Measurements from ENCODE around the gene WDR7.
A peak's percentile ranks its signal among the peaks of the same experiment; 100 is the strongest.
"Not testable (repeated sequence)": the region's sequence is repeated elsewhere in the genome, so short reads cannot be mapped to it uniquely, and the experiment has no call there.

WDR7 gene

GRCh38 chr18:56649996-56650395 lies 1.2 kb upstream of the WDR7 start:
- in situ Hi-C loops (cut with MboI; ENCODE audit: low pct_unique_long_range_greater_than_20kb, low sequenced_read_pairs), result no loop called here
- no peak for DNase-seq

DNA sequence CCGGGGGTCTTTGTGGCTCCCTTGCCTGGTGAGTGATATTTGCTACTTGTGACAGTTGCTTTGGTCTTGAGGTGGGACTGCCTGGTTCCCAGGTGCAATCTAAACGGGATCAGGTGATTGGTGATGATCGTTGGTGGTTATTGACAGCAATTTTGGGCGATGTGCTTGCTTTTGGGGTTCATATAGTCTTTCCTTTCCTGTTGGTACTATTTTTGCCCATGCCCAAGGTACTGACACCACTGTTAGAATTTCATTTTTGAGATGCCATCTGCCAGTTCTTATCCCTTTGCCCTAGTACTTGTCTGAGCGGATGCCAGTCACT lies 573 bp downstream of the WDR7 start:
- in situ Hi-C loops (cut with MboI; ENCODE audit: low pct_unique_long_range_greater_than_20kb, low sequenced_read_pairs), result no loop called here
- DNase-seq, result no peak

GRCh38 chr18:56652802-56653201 lies 1.6 kb downstream of the WDR7 start:
- in situ Hi-C loops (cut with MboI; ENCODE audit: low pct_unique_long_range_greater_than_20kb, low sequenced_read_pairs), result no loop called here
- DNase-seq, result no peak

DNA sequence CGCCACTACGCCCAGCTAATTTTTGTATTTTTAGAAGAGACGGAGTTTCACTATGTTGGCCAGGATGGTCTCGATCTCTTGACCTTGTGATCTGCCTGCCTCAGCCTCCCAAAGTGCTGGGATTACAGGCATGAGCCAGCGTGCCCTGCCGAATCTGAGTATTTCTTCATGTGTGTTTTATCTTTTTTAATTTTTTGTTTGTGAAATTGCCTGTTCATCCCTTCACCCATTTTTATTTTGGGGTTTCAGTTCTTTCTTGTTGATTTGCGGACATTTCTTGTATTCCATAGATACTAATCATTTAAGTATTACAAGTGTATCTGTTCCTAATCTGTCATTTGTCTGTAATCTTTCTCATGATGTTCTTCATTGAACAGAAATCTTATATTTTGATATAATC lies 3.1 kb downstream of the WDR7 start:
- DNase-seq; in situ Hi-C loops (cut with MboI; ENCODE audit: low pct_unique_long_range_greater_than_20kb, low sequenced_read_pairs): not testable (repeated sequence)

GRCh38 chr18:56658261-56658660 lies 7.1 kb downstream of the WDR7 start:
- in situ Hi-C loops (cut with MboI; ENCODE audit: low pct_unique_long_range_greater_than_20kb, low sequenced_read_pairs), result no loop called here
- DNase-seq, result no peak

DNA sequence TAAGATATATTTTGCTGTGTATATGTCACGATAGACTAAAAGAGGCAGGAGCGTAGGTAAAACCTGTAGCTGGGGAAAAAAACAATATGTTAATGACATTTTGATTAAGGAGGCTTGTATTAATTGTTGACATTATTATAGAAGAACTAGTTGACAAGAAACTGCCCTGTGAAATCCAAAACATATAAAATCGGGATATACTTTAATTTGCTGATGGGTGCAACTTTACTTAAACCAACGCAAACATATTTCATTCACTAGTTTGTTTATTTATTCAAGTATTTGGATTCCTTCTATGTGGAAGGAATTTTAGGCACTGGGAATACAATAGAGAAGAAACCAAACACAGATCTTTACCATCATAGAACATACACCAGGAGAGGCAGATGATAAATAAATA lies 8.0 kb downstream of the WDR7 start:
- in situ Hi-C loops (cut with MboI; ENCODE audit: low pct_unique_long_range_greater_than_20kb, low sequenced_read_pairs), result no loop called here
- DNase-seq, result no peak

- in situ Hi-C loops (cut with MboI; ENCODE audit: low pct_unique_long_range_greater_than_20kb, low sequenced_read_pairs), result no loop called here
- DNase-seq, result no peak
These were observed 9.5 kb downstream of the WDR7 start for GRCh38 chr18:56660655-56661054.

GRCh38 chr18:56661360-56662062 lies 10.4 kb downstream of the WDR7 start:
- no peak for DNase-seq
- in situ Hi-C loops (cut with MboI; ENCODE audit: low pct_unique_long_range_greater_than_20kb, low sequenced_read_pairs), result no loop called here

- in situ Hi-C loops (cut with MboI; ENCODE audit: low pct_unique_long_range_greater_than_20kb, low sequenced_read_pairs), result no loop called here
- no peak for DNase-seq
These were observed 10.9 kb downstream of the WDR7 start for GRCh38 chr18:56662063-56662408.

DNA sequence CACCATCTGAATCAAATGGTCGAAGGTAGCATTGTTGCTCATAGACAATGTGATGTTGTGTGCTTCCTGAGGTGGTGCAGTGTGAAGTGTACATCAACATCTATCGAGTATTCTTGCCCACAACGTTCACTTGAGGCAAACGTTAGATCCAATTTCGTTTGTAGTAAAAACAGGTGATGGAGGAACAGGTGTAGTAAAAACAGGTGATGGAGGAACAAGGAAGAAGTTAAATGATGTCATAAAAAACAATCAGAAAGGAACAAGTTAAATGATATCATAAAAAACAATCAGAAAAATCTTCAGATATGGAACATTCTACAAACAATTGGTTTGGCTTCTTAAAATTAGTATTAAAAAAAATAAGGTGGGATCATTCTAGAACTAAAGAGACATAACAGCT lies 11.3 kb downstream of the WDR7 start:
- in situ Hi-C loops (cut with MboI; ENCODE audit: low pct_unique_long_range_greater_than_20kb, low sequenced_read_pairs), result no loop called here
- DNase-seq, result no peak

GRCh38 chr18:56662902-56663301 lies 11.7 kb downstream of the WDR7 start:
- DNase-seq, result no peak
- in situ Hi-C loops (cut with MboI; ENCODE audit: low pct_unique_long_range_greater_than_20kb, low sequenced_read_pairs), result no loop called here

GRCh38 chr18:56672391-56672790 lies 21.2 kb downstream of the WDR7 start:
- no peak for DNase-seq
- in situ Hi-C loops (cut with MboI; ENCODE audit: low pct_unique_long_range_greater_than_20kb, low sequenced_read_pairs), result no loop called here

DNA sequence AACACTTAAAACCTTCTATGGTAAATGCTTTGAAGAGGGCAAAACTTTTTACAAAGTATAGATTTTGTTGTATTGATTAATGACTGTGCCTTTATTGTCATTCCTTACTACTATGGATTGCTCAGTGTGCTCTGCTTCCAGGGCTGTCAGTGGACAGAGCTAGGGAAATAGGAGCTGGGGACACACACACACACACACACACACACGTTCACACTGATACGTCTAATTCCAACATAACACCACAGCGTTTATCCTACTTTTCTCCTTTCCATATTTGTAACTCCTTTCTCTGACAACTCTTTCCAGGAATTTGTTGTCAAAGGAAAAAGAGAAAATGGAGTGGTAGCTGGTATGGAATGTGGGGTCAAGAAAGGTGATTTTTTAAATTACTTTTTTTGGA lies 21.8 kb downstream of the WDR7 start:
- DNase-seq, result no peak
- in situ Hi-C loops (cut with MboI; ENCODE audit: low pct_unique_long_range_greater_than_20kb, low sequenced_read_pairs), result no loop called here

GRCh38 chr18:56676639-56677038 lies 25.5 kb downstream of the WDR7 start:
- in situ Hi-C loops (cut with MboI; ENCODE audit: low pct_unique_long_range_greater_than_20kb, low sequenced_read_pairs), result no loop called here
- DNase-seq, result no peak

DNA sequence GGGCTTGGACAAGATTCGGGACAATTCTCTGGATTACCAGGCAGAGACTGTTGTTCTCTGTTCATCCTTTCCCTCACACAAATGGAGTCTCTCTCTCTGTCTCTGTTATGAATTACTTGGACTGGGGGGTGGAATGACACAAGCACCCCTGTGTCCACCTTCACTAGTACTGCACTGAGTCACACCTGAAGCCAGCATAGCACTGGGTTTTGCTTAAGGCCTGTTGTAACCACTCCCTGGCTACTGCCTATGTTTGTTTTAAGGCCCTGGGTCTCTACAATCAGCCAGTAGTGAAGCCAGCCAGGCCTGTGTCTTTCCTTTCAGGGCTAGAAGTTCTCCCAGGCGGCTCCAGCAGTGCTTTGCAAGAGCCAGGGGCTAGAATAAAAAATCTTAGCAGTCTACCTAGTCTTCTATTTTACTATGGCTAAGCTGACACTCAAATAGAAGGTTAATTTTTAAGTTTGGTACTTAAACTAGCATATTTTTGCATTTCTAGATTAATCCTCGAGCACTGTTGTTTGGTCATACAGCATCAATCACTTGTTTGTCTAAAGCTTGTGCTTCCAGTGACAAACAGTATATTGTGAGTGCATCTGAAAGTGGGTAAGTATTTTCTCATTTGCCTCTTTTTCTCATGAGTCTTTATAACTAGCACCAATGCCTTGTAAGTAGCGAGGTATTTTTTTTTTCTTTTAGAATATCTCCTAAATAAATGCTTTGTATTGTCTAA lies 27.8 kb downstream of the WDR7 start:
- in situ Hi-C loops (cut with MboI; ENCODE audit: low pct_unique_long_range_greater_than_20kb, low sequenced_read_pairs), result no loop called here
- DNase-seq, result no peak

DNA sequence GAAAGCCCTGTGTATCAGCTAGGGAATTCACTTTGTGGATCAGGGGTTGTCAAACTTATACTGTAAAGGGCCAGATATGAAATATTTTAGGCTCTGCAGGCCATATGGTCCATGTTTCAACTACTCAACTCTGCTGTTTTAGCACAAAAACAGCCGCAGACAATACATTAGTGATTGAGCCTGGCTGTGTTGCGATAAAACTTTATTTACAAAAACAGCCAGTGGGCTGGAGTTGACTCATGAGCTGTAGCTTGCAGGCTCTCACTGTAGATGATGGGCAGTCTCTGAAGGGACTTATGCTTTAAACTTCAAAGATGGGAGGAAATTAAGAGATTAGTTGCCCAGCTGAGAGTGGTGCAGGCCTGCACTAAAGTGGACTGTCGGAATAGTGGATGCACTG lies 33.1 kb downstream of the WDR7 start:
- DNase-seq, result no peak
- in situ Hi-C loops (cut with MboI; ENCODE audit: low pct_unique_long_range_greater_than_20kb, low sequenced_read_pairs), result no loop called here

DNA sequence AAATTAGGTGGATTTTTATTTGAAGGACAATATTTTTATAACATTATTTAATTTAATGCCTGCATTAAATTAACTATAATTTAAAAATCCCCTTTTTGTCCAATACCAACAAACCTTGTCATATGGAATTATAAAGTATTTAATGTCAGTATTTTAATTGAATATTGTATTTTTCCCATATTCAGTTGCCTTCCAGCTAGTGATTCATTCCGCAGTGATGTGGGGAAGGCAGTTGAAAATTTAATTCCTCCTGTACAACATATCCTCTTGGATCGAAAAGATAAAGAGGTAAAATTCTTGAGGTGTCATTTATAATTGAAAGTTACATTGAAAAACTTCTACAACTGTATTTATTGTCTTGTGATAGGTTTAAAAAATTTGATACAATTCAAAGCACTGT lies 40.4 kb downstream of the WDR7 start:
- in situ Hi-C loops (cut with MboI; ENCODE audit: low pct_unique_long_range_greater_than_20kb, low sequenced_read_pairs), result no loop called here
- DNase-seq, result no peak

GRCh38 chr18:56696966-56697365 lies 45.8 kb downstream of the WDR7 start:
- in situ Hi-C loops (cut with MboI; ENCODE audit: low pct_unique_long_range_greater_than_20kb, low sequenced_read_pairs), result no loop called here

GRCh38 chr18:56702946-56703345 lies 51.8 kb downstream of the WDR7 start:
- peak; percentile 55 for DNase-seq

More at GRCh38 chr18:56696966-56697365, 45.8 kb downstream of the WDR7 start:
- no peak for DNase-seq

GRCh38 chr18:56709463-56709862 lies 58.3 kb downstream of the WDR7 start:
- in situ Hi-C loops (cut with MboI; ENCODE audit: low pct_unique_long_range_greater_than_20kb, low sequenced_read_pairs), result no loop called here
- DNase-seq, result peak; percentile 32

More at GRCh38 chr18:56702946-56703345, 51.8 kb downstream of the WDR7 start:
- in situ Hi-C loops (cut with MboI; ENCODE audit: low pct_unique_long_range_greater_than_20kb, low sequenced_read_pairs), result no loop called here
